Adrenal gland (tissue), 5 donors: ENCODE data around the gene PPIL1.

Source experiments
- POLR2A ChIP-seq, 2 donors: fragments of 450-650 bp; IDR thresholded peaks; one replicate each; pipeline ENCODE4 v1.6.1; 2017; ENCODE audit warnings: antibody characterized with exemption in 2 of 2, mild to moderate bottlenecking in 2 of 2, moderate library complexity in 1 of 2
- TF ChIP-seq, protein P1 (sequence below), 6 experiments: fragments of 450-650 bp in 4 of 6; fragments of 200-600 bp in 2 of 6; sonication (generic) in 1 of 6; IDR thresholded peaks; 1 replicate in 5 of 6; 2 replicates in 1 of 6; pipeline versions ENCODE4 v1.5.1 to v1.8.0; 2016 to 2021; ENCODE audit warnings: antibody characterized with exemption in 6 of 6, mild to moderate bottlenecking in 2 of 6, moderate library complexity in 1 of 6
- donor health status: DM: no; HTN: no; CAD: no.

DNA sequence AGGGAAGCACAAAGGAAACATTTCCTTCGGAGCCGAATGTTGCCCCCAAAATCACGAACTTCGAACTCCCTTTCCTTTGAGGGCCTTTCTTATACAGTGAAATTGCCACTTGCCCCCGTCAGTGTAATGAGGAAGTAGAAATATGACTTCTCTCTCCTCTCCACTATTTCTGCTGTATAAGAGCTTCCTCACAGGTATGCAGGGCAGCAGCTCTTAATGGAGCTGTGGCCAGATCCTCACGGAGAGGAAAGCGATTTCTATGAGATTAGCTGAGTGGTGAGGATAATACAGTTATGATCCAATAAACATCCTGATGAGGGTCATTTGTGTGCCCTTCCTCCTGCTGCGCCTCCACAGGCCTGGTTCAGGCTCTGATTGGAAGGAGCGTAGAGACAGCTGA, 24.6 kb downstream of the PPIL1 start:
- TF ChIP-seq, protein P1, sequence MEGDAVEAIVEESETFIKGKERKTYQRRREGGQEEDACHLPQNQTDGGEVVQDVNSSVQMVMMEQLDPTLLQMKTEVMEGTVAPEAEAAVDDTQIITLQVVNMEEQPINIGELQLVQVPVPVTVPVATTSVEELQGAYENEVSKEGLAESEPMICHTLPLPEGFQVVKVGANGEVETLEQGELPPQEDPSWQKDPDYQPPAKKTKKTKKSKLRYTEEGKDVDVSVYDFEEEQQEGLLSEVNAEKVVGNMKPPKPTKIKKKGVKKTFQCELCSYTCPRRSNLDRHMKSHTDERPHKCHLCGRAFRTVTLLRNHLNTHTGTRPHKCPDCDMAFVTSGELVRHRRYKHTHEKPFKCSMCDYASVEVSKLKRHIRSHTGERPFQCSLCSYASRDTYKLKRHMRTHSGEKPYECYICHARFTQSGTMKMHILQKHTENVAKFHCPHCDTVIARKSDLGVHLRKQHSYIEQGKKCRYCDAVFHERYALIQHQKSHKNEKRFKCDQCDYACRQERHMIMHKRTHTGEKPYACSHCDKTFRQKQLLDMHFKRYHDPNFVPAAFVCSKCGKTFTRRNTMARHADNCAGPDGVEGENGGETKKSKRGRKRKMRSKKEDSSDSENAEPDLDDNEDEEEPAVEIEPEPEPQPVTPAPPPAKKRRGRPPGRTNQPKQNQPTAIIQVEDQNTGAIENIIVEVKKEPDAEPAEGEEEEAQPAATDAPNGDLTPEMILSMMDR (IDR thresholded peaks at IDR 0.05) = no peak
- TF ChIP-seq POLR2A (IDR thresholded peaks at IDR 0.05) = no peak
